Trophoblast cell (in vitro differentiated cells and primary cell): Measurements from ENCODE around the gene LRBA.

Experiments
- DNase-seq, 2 donors: peaks; one replicate each; pipeline ENCODE4 v3.0.0-alpha.2; 2016
- H2AFZ ChIP-seq: 2 replicates; pipeline ENCODE4 v1.6.1; 2013; ENCODE audit warnings: low read length, moderate library complexity, mild to moderate bottlenecking; ENCODE audit not compliant: insufficient read depth, poor library complexity
- H2AK5ac ChIP-seq: 2 replicates; pipeline ENCODE4 v1.6.1; 2013; ENCODE audit warnings: mild to moderate bottlenecking, low read length
- H2BK120ac ChIP-seq: 2 replicates; pipeline ENCODE4 v1.6.1; 2013; ENCODE audit warnings: low read length, mild to moderate bottlenecking, moderate library complexity; ENCODE audit not compliant: insufficient read depth, poor library complexity
- H2BK12ac ChIP-seq: 2 replicates; pipeline ENCODE4 v1.6.1; 2013; ENCODE audit warnings: mild to moderate bottlenecking, low read length, moderate library complexity
- H2BK5ac ChIP-seq: 2 replicates; pipeline ENCODE4 v1.6.1; 2013; ENCODE audit warnings: low read length, low read depth, moderate library complexity, mild to moderate bottlenecking; ENCODE audit not compliant: poor library complexity
- H3K14ac ChIP-seq: 2 replicates; pipeline ENCODE4 v1.6.1; 2013; ENCODE audit warnings: mild to moderate bottlenecking, low read length
- H3K18ac ChIP-seq: 2 replicates; pipeline ENCODE4 v1.6.1; 2013; ENCODE audit warnings: mild to moderate bottlenecking, low read length
- H3K23ac ChIP-seq: 2 replicates; pipeline ENCODE4 v1.6.1; 2013; ENCODE audit warnings: low read length
- H3K27ac ChIP-seq: 2 replicates; pipeline ENCODE4 v1.5.1; 2013; ENCODE audit warnings: low read depth, mild to moderate bottlenecking, inconsistent platforms, low read length, moderate library complexity
- H3K27me3 ChIP-seq: 2 replicates; pipeline ENCODE4 v1.6.1; 2013; ENCODE audit warnings: inconsistent platforms, mild to moderate bottlenecking, low read length, moderate library complexity; ENCODE audit not compliant: insufficient read depth
- H3K36me3 ChIP-seq, 2 experiments: 1 replicate in 1 of 2; 2 replicates in 1 of 2; pipeline ENCODE4 v1.6.1; 2013; ENCODE audit warnings: low read length in 2 of 2, mild to moderate bottlenecking in 2 of 2, moderate library complexity in 1 of 2; ENCODE audit not compliant: insufficient read depth in 2 of 2, control insufficient read depth in 1 of 2
- H3K4ac ChIP-seq: 2 replicates; pipeline ENCODE4 v1.6.1; 2013; ENCODE audit warnings: low read depth, mild to moderate bottlenecking, low read length, moderate library complexity
- H3K4me1 ChIP-seq, 2 experiments: 1 replicate in 1 of 2; 2 replicates in 1 of 2; pipeline ENCODE4 v1.6.1; 2013; ENCODE audit warnings: low read length in 2 of 2, mild to moderate bottlenecking in 2 of 2, moderate library complexity in 1 of 2; ENCODE audit not compliant: insufficient read depth in 2 of 2, control insufficient read depth in 1 of 2
- H3K4me2 ChIP-seq: 2 replicates; pipeline ENCODE4 v1.6.1; 2013; ENCODE audit warnings: inconsistent platforms, mild to moderate bottlenecking, low read length, moderate library complexity
- H3K4me3 ChIP-seq: 2 replicates; pipeline ENCODE4 v1.5.1; 2013; ENCODE audit warnings: mild to moderate bottlenecking, low read depth, low read length, inconsistent platforms
- H3K79me1 ChIP-seq: one replicate; pipeline ENCODE4 v1.6.1; 2013; ENCODE audit warnings: low read length
- H3K79me2 ChIP-seq: 2 replicates; pipeline ENCODE4 v1.6.1; 2013; ENCODE audit warnings: low read length, mild to moderate bottlenecking; ENCODE audit not compliant: control insufficient read depth, insufficient read depth, poor library complexity
- H3K9ac ChIP-seq: 2 replicates; pipeline ENCODE4 v1.6.1; 2013; ENCODE audit warnings: mild to moderate bottlenecking, low read length
- H3K9me3 ChIP-seq: 2 replicates; pipeline ENCODE4 v1.6.1; 2013; ENCODE audit warnings: low read depth, mild to moderate bottlenecking, control low read depth, inconsistent platforms, low read length; ENCODE audit not compliant: insufficient read depth
- H4K12ac ChIP-seq: 2 replicates; pipeline ENCODE4 v1.6.1; 2013; ENCODE audit warnings: low read depth, mild to moderate bottlenecking, low read length, moderate library complexity
- H4K8ac ChIP-seq: 2 replicates; pipeline ENCODE4 v1.6.1; 2013; ENCODE audit warnings: low read depth, mild to moderate bottlenecking, low read length, moderate library complexity
- H4K91ac ChIP-seq: one replicate; pipeline ENCODE4 v1.6.1; 2013; ENCODE audit warnings: low read depth, mild to moderate bottlenecking, low read length, moderate library complexity
- WGBS: extraction: QIAGEN DNeasy Blood & Tissue Kit; methylation state at CpG from one replicate; pipeline ENCODE4 v1.1.7; 2013; ENCODE audit warnings: missing lambda C conversion rate; ENCODE audit not compliant: insufficient read length, insufficient coverage; ENCODE audit errors: extremely low coverage; 5-methylcytosine and 5-hydroxymethylcytosine counted together

LRBA gene

GRCh38 chr4:150368667-150369066, 646.4 kb downstream of the LRBA start:
- Histone ChIP-seq H2BK120ac (no peak overlapping the region), H3K9ac (no peak overlapping the region), H3K36me3 (no peaks in the 10 kb centered on the region), H2AFZ (no peak overlapping the region), H4K91ac (no peak overlapping the region), H3K4me3 (no peak overlapping the region), H3K14ac (no peak overlapping the region), H2BK5ac (no peak overlapping the region), H3K9me3 (no peaks in the 10 kb centered on the region), H4K8ac (no peak overlapping the region), H2AK5ac (no peak overlapping the region), H3K4me2 (no peak overlapping the region), H3K27me3 (no peaks in the 10 kb centered on the region), H4K12ac (no peak overlapping the region), H3K27ac (no peak overlapping the region), H3K79me1 (no peaks in the 10 kb centered on the region), H3K23ac (no peak overlapping the region), H2BK12ac (no peak overlapping the region), H3K79me2 (no peaks in the 10 kb centered on the region), H3K4me1 (no peaks in the 10 kb centered on the region), H3K18ac (no peak overlapping the region), H3K4ac (no peak overlapping the region)
- DNase-seq = no peak

- H2BK5ac ChIP-seq = no peak overlapping the region
- H3K4me3 ChIP-seq = no peak overlapping the region
- no peak overlapping the region for H4K91ac ChIP-seq
- H3K79me2 ChIP-seq = no peaks in the 10 kb centered on the region
- H3K4ac ChIP-seq = no peak overlapping the region
- H3K9me3 ChIP-seq = no peaks in the 10 kb centered on the region
- no peak overlapping the region for H3K9ac ChIP-seq
- H2BK120ac ChIP-seq = no peak overlapping the region
- no peak overlapping the region for H3K4me2 ChIP-seq
- H2AK5ac ChIP-seq = no peak overlapping the region
- no peak overlapping the region for H3K23ac ChIP-seq
- no peaks in the 10 kb centered on the region for H3K79me1 ChIP-seq
- no peaks in the 10 kb centered on the region for H3K4me1 ChIP-seq
- no peak overlapping the region for H2BK12ac ChIP-seq
- DNase-seq = no peak
- no peak overlapping the region for H3K27ac ChIP-seq
- H2AFZ ChIP-seq = no peak overlapping the region
- no peaks in the 10 kb centered on the region for H3K36me3 ChIP-seq
- H3K14ac ChIP-seq = no peak overlapping the region
- WGBS = no CpG with 5 or more reads among the region's 4 CpGs
- H3K27me3 ChIP-seq = no peaks in the 10 kb centered on the region
- H4K8ac ChIP-seq = no peak overlapping the region
- H4K12ac ChIP-seq = no peak overlapping the region
- no peak overlapping the region for H3K18ac ChIP-seq
Observed at GRCh38 chr4:150367326-150367725, 647.8 kb downstream of the LRBA start.

GRCh38 chr4:150366487-150366999, 648.5 kb downstream of the LRBA start:
- WGBS = no CpG with 5 or more reads among the region's 2 CpGs

GRCh38 chr4:150363721-150364688, 651.1 kb downstream of the LRBA start:
- Histone ChIP-seq H2AFZ (no peak overlapping the region), H3K4me2 (no peak overlapping the region), H2AK5ac (no peak overlapping the region), H3K36me3 (no peaks in the 10 kb centered on the region), H2BK120ac (no peak overlapping the region), H3K4me3 (no peak overlapping the region), H2BK5ac (no peak overlapping the region), H3K79me1 (no peaks in the 10 kb centered on the region), H3K4ac (no peak overlapping the region), H3K27ac (no peak overlapping the region), H4K91ac (no peak overlapping the region), H3K9me3 (no peaks in the 10 kb centered on the region), H3K18ac (no peak overlapping the region), H2BK12ac (no peak overlapping the region), H3K23ac (no peak overlapping the region), H3K27me3 (no peaks in the 10 kb centered on the region), H3K14ac (no peak overlapping the region), H4K8ac (no peak overlapping the region), H3K4me1 (no peaks in the 10 kb centered on the region), H3K9ac (no peak overlapping the region), H3K79me2 (no peaks in the 10 kb centered on the region), H4K12ac (no peak overlapping the region)
- no CpG with 5 or more reads among the region's 2 CpGs for WGBS
- DNase-seq = no peak

More at GRCh38 chr4:150366487-150366999, 648.5 kb downstream of the LRBA start:
- Histone ChIP-seq H3K4me3 (no peak overlapping the region), H3K23ac (no peak overlapping the region), H3K79me1 (no peaks in the 10 kb centered on the region), H4K12ac (no peak overlapping the region), H2BK12ac (no peak overlapping the region), H3K18ac (no peak overlapping the region), H4K8ac (no peak overlapping the region), H4K91ac (no peak overlapping the region), H3K79me2 (no peaks in the 10 kb centered on the region), H3K4me2 (no peak overlapping the region), H2BK120ac (no peak overlapping the region), H3K4me1 (no peaks in the 10 kb centered on the region), H3K9ac (no peak overlapping the region), H3K36me3 (no peaks in the 10 kb centered on the region), H3K27ac (no peak overlapping the region), H3K4ac (no peak overlapping the region), H3K9me3 (no peaks in the 10 kb centered on the region), H3K27me3 (no peaks in the 10 kb centered on the region), H2AK5ac (no peak overlapping the region), H2BK5ac (no peak overlapping the region), H2AFZ (no peak overlapping the region), H3K14ac (no peak overlapping the region)
- DNase-seq = no peak
